Posterior vena cava (tissue), 2 donors: ENCODE measurements around the gene CFAP57. TPM values are rescaled to one million over a fixed set of nuclear protein-coding genes. Genes with fewer than 3 reads are reported as not detected.
"Not testable (repeated sequence)": the region's sequence is repeated elsewhere in the genome, so short reads cannot be mapped to it uniquely, and the experiment has no call there.

Experiments
- DNase-seq: peaks from one replicate; pipeline ENCODE4 v3.0.0-alpha.2; 2020; ENCODE audit warnings: low spot score
- intact Hi-C, 2 donors: fragments of 100-400 bp; cut with DNase I; formaldehyde crosslinking; loops; one replicate each; pipeline versions ENCODE4 v1.14.1 to v1.14.2; 2022 to 2023
- long read RNA-seq, 2 donors: library from polyadenylated mRNA; unstranded; transcript quantifications; one replicate each; pipeline ENCODE4 v2.0.0, GENCODE V29; 2020 to 2021
- total RNA-seq, 2 donors: library from RNA; stranded (reverse); fragmentation: NEBNext Ultra II Directional; extraction: Animal tissue kit (Norgen Biotek cat#: 25700); gene quantifications; one replicate each; pipeline ENCODE4 v1.2.1, GENCODE V29; 2021
- donor health status: DM: yes; HTN: yes; CAD: no.
- donor health status: DM: yes; HTN: yes; CAD: no.

CFAP57 gene
- total RNA-seq, result under 1 TPM in 1 of 2 donors, not detected in 1; 0.09 TPM
- long read RNA-seq, donor 1, result 0 reads
- long read RNA-seq, donor 2, result 0 reads

- intact Hi-C loops, result loop anchor here in 1 of 2 donors (10.0 kb wide), 1 partner anchor 1173 kb away; no protein-coding TSS in a partner anchor
- peak; percentile 96 for DNase-seq
Observed at GRCh38 chr1:43171876-43172526, at the start of gene CFAP57, which contains the start of gene EBNA1BP2. Gene CFAP57 (plus strand): TSS chr1:43172330. CDS start chr1:43172754, 424 bp downstream. Gene EBNA1BP2 (minus strand): TSS chr1:43172290. CDS start chr1:43172118, 172 bp downstream.

- no peak for DNase-seq
- intact Hi-C loops, result no loop called here
Observed at GRCh38 chr1:43123031-43123430, 49.1 kb upstream of the CFAP57 start.

DNA sequence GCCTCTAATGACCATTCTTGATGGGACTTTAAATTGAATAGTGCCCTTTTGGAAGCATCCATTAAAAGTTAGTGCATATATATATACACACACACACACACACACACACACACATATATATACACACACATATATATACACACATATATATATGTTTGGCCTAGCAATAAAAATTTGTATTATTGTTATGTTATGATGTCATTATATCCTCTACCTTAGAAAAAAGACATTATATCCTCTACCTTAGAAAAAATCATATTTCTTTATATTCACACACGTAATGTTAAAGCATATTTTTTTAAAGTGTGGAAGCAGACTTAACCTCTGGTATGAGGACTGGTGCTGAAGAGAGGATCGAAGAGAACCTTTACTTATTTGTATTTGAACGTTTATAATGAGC, 43.3 kb upstream of the CFAP57 start:
- intact Hi-C loops, result no loop called here
- no peak for DNase-seq

- intact Hi-C loops, result no loop called here
- no peak for DNase-seq
Observed at GRCh38 chr1:43129426-43129825, 42.7 kb upstream of the CFAP57 start.

- intact Hi-C loops, result no loop called here
- DNase-seq, result no peak
Observed at GRCh38 chr1:43134068-43134467, 38.1 kb upstream of the CFAP57 start.

DNA sequence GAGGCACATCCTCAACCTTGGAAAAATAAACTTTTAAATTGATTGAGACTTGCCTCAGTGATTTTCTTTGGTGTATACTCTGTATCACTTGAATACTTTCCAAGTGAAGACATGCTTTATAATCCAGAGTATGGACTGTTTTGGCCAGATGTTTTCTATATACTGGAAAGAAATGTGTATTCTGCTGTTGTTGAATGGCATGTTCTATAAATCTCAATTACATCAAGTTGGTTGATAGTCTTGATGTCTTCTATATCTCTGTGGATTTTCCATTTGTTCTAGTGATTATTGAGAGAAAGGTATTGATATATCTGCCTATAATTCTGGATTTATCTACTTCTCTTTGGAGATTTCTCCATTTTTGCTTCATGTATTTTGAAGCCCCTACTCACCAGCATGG, 37.5 kb upstream of the CFAP57 start:
- no peak for DNase-seq
- intact Hi-C loops, result no loop called here

- intact Hi-C loops, result no loop called here
Observed at GRCh38 chr1:43135857-43136781, 36.0 kb upstream of the CFAP57 start.

DNA sequence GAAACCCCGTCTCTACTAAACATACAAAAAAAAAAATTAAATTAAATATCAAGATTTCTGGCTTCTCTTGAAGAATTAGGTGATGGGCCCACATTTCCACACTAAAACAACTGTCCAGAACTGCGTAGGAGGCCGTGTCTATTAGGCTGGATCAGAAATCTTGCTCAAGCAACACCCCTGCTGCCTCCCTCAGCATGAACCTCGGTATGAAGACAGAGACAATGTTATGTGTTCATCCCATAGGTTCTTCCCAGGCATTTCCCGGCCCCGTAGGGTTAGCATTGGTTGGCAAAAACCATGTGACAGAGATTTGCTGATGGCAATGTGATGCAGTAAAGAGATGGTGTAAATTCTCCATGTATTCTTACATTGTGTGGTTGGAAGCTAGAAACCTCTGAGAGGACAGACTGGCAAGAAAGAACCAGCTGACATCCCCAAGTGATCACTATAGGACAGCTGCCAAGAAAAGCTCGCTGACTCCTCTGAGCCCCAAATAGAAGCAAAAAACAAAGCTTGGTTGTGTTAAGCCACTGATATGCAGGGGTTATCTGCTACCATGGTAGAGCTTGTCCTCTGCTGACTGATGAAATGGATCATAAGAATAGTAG, 34.6 kb upstream of the CFAP57 start:
- intact Hi-C loops, result no loop called here
- no peak for DNase-seq

More at GRCh38 chr1:43135857-43136781, 36.0 kb upstream of the CFAP57 start:
- DNase-seq, result no peak

DNA sequence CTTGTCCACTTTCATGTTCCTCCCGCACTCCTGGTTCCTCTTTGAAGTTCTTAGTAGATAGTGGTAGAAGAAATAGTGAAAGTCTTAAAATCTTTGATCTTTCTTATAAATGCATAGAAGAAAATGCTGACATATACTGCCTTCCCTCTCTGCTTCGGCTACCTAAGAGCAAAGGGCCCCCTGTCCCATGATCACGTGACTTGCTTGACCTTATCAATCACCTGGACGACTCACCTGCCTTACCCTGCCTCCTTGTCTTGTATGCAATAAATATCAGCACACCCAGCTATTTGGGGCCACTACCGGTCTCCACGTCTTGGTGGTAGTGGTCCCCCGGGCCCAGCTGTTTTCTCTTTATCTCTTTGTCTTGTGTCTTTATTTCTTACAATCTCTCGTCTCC, 32.8 kb upstream of the CFAP57 start:
- intact Hi-C loops, DNase-seq: not testable (repeated sequence)

DNA sequence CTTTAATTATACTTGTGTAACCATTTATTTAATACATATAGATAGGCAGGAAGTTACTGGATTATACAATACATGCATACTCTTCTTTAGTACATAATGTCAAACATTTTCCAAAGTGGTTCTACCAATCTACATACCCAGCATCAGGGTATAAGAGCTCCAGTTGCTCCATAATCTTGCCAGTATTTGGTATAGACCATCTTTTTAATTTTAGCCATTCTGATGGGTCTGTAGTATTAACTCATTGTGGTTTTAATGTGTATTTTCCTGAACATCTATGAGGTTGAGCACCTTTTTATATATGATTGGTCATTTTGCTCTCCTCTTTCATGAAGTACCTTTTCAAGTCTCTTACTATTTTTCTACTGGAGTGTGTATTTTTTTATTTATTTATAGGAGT, 32.1 kb upstream of the CFAP57 start:
- DNase-seq, result no peak
- intact Hi-C loops, result no loop called here

DNA sequence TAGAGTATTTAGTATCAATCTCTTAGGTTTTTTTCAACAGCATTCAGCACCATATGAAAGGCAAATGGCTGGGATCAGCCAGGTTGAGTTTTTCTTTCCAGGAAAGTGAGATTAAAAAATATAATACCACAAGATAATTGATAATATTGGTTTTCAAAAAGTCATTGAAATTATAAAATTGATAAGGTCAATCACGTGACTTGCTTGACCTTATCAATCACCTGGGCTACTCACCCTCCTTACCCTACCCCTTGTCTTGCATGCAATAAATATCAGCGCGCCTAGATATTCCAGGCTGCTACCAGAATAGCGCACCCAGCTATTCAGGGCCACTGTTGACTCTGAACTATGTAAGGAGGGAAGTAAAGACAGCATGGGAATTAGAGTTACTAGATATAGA, 31.5 kb upstream of the CFAP57 start:
- no peak for DNase-seq
- intact Hi-C loops, result no loop called here

DNA sequence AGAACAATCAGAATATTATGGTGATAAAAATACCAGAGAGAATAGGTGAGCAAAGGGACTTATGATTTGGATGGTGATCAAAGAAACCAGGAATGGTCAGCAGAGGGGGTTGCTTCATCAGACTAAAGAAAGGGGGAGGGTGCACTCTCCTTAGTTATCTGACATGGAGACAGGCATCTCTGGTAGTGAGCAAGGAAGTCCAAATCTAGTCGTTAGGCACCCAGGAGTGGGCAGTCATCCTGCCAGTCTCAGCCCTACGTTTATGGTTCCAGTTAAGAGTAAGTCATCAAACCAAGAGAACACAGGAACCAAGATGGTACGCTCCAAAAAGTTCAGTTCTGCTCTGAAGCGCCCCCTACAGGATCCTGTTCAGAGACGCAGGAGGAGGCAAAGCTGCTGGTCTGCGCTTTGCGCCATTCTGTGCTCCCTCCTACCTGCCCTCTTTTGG, 28.7 kb upstream of the CFAP57 start:
- intact Hi-C loops, result no loop called here
- DNase-seq, result no peak

GRCh38 chr1:43144237-43144636, 27.9 kb upstream of the CFAP57 start:
- no peak for DNase-seq
- intact Hi-C loops, result no loop called here

- DNase-seq, result peak; percentile 86
- intact Hi-C loops, result no loop called here
Observed at GRCh38 chr1:43147625-43148327, 24.4 kb upstream of the CFAP57 start.

- intact Hi-C loops, result no loop called here
- no peak for DNase-seq
Observed at GRCh38 chr1:43149889-43150288, 22.2 kb upstream of the CFAP57 start.

DNA sequence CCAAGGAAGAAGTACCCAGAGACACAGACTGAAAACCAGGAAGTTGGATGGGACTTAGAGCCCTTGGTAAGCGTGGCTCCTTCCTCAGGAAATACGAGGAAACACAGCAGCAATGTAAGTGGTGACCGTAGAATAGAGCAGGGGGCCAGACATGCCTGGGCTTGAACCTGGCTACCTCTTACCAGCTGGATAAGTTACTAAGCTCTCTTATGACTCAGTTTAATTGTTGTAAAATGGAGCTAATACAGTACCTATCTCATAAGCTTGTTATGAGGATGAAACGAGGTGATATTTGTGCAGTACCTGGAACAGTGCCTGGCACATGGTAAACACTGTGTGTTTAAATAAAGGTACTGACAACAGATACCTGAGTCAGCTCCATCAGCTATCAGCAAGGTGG, 19.3 kb upstream of the CFAP57 start:
- no peak for DNase-seq
- intact Hi-C loops, result no loop called here

DNA sequence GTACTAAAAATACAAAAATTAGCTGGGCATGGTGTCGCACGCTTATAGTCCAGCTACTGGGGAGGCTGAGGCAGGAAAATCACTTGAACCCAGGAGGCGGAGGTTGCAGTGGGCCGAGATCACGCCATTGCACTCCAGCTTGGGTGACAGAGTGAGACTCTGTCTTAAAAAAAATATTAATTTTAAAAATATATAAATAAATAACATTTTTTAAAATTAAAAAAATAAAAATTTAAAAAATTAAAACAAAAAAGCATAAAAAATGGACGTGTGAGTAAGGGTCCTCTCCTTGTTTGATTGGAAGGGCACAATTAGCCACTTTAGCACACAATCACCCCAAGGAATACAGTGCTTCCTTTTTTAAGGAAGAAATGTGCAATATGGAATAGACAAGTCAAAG, 18.7 kb upstream of the CFAP57 start:
- intact Hi-C loops, result no loop called here

DNA sequence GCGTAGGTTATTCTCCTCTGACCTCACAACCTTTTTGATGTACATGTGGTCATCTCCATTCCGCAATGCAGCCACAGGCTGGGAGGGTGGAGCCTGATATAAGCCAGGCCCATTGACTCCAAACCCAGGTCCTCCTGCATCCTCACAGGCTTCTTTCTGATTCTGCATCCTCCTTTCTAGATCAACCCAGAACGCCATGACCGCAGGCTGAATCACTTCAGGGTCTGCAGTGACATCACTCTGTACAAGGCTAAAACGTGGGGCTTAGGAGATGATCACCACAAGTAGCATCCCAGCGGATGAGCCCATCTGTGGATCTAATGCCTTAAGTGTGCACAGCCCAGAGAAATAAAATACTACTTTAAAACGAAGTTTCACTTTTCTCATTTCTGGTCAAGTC, 16.1 kb upstream of the CFAP57 start:
- intact Hi-C loops, result no loop called here

More for the DNA sequence above, 18.7 kb upstream of the CFAP57 start:
- DNase-seq, result no peak

GRCh38 chr1:43165162-43165561, 7.0 kb upstream of the CFAP57 start:
- intact Hi-C loops, result no loop called here
- no peak for DNase-seq

More for the DNA sequence above, 16.1 kb upstream of the CFAP57 start:
- DNase-seq, result no peak
